IMR-90 (cell line): ENCODE data around the gene PRKCE. TPM values are rescaled to one million over a fixed set of nuclear protein-coding genes. Genes with fewer than 3 reads are reported as not detected.

Experiments
- polyA plus RNA-seq, 3 experiments: library from polyadenylated mRNA; depleted of rRNA; stranded (reverse); fragments of >200 nt; gene quantifications; 2 replicates each; pipeline ENCODE4 v1.2.3, GENCODE V29; 2012; ENCODE audit warnings: low replicate concordance in 1 of 3
- total RNA-seq: library from RNA; depleted of rRNA; stranded (reverse); fragments of >200 nt; gene quantifications from 2 replicates; pipeline ENCODE4 v1.2.3, GENCODE V29; 2012
- TF ChIP-seq, protein P1 (sequence below): fragments of 150-350 bp; IDR thresholded peaks from 2 replicates; pipeline ENCODE4 v1.6.1; 2016; ENCODE audit warnings: low read depth, mild to moderate bottlenecking, low read length, moderate library complexity, borderline replicate concordance

Gene PRKCE
- total and polyA plus RNA-seq, 2 of the 4 experiments (the other 2 are of a cell fraction): 8.1 to 32.4 TPM

DNA sequence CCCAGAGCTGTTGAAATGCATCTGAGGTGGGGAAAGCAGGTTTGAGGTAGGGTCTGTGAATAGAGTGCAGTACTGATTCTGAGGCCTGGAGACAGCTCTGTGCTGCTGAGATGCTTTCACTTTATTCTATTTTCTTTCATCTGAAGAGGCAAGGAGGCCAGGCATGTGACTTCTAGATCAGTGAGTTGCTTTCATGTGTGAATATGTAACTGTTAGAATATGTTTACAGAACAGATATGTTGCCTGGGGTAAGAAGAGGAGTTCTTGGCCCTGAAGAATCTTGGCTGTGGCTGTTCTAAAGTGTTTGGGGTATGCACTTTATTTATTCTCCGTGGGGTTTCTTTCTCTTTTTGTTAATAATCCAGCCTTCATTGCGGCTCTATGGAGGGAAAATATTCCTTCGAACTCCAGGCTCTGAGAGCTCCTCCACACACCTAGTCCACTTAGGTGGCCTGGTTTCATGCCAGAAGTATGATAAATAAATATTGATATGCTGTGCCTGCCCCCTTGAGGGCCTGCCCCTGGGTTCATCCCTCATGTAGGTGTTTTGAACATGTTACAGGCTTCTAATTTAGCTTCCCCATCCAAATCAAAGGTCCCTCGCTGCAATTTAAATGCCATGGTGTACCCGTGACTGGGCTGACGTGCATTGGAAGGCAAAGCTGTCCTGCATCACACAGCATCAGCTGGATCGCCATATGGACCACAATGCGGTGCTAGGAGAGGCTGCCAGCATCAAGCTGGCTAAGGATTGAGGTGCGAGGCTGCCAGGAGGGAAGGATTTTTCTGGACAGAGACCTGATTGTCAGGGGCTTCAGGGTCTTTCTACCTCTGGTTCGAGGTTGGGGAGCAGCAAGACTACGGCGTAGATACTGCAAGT is 102.9 kb downstream of the PRKCE start (continued):
- TF ChIP-seq, protein P1, sequence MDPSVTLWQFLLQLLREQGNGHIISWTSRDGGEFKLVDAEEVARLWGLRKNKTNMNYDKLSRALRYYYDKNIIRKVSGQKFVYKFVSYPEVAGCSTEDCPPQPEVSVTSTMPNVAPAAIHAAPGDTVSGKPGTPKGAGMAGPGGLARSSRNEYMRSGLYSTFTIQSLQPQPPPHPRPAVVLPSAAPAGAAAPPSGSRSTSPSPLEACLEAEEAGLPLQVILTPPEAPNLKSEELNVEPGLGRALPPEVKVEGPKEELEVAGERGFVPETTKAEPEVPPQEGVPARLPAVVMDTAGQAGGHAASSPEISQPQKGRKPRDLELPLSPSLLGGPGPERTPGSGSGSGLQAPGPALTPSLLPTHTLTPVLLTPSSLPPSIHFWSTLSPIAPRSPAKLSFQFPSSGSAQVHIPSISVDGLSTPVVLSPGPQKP: no peak
